NCI-H1694 treated with DMSO at 0.1 percent for 48 hours (cell line): Measurements from ENCODE around the gene CHST14.
"Not testable (repeated sequence)": the region's sequence is repeated elsewhere in the genome, so short reads cannot be mapped to it uniquely, and the experiment has no call there.

Source experiments
- DNase-seq: peaks from one replicate; lab custom pipeline; 2025; lab: John Stamatoyannopoulos, UW

Gene CHST14

DNA sequence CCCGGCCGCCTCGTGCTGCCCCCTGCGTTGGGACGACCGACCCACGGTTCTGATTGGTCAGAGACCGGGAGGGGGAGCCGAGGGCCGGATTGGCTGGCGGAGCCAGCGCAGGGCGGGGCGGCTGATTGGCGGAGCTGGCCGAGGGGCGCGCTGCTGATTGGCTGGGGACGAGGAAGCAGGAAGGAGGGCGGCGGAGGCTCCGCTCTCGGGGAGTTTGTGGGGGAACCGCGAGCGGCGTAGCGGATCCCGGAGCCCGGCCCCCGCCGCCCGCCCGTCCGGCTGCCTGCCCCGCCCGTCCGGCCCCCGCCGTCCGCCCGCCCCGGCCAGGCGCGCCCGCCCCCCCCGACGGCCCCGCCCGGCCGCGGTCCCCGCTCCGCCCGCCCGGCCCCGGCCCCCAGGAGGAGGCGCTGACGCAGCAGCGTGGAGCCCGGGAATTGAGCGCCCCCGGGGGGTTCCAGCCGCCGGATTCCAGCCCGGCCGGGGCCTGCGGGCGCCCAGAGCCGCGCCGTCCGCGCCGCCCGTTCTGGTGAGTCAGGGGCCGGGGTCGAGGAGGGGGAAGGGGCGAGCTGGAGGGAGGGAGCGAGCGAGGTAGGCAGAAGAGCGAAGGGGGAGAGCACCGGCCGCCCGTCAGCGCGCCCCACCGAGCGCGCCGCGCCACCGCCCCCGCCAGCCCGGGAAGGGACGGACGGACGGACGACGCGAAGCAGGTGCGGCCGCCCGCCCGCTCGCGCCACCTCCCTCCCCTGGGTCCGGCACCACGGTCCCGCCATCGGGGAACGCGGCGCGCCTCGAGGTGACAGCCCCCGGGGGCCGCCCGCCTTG is 29.8 kb upstream of the CHST14 start, which contains the start of gene BAHD1:
TSS of gene BAHD1 (plus strand) at position 211 of the 822 bp plus-strand sequence. CDS start 17,512 bp downstream, outside the sequence.
- peak; percentile 79 for DNase-seq

DNA sequence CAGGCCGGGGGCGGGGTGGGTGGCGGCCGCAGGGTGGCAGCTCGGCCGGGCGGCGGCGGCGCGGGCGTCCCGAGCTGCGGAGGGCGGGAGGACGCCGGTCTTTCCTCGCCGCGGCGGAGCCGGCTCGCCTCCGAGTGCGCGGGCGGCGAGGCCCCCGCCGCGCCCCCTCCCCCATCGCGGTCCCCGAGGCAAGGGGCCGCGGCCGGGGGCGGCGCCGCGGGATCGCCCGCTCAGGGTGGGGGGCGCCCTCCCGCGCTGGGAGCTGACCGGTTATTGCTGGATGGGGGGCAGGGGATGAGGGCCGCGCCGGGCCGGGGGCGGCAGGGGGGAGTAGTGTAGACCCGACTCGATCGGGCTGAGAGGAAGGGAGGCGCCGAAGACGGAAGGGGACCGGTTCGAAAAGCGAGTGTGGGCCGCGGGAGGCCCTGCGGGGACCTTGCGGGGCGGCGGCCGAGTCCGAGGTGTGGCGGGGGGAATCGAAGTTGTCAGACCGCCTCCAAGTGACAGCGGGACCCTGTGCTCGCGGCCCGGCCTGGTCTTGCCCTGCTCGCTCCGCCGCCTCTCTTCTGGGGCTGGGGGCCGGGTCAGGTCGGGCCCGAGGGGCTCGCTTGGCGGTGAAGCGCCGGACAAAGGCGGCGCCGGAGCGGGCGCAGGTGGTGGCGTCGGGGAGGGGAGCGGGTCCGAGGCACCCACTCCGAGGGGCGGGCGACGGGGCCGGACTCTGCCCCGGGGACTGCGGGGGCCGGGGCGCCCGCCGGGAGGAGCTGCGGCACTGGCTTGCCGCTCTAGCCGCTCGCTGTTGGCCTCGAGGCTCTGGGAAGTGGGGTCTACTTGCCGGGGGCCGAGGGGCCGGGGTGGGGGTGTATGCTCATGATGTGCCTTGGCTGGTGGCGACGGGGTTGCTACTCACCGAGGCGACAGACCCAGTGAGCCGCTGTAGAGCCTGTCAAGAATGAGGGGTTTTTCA is 28.9 kb upstream of the CHST14 start:
- DNase-seq, result no peak

DNA sequence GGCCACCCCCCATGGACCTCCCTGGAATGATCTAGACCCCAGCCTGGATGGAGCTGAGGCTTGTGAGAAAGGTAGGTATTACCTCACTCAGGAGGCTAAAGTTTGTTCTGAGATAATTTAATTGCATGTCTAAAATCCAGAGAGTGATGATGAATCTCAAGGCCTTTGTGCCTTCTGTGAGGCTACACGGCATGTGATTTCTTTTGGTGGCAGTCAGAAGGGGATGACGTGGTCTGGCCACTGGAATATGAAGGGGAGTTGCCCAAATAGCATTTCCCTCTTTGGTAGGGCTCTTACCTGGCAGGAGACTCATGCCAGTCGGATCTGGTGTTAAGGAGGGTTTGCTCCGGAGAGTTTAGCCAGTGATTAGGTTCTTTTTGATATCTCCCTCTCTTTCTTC is 27.5 kb upstream of the CHST14 start:
- DNase-seq, result no peak

DNA sequence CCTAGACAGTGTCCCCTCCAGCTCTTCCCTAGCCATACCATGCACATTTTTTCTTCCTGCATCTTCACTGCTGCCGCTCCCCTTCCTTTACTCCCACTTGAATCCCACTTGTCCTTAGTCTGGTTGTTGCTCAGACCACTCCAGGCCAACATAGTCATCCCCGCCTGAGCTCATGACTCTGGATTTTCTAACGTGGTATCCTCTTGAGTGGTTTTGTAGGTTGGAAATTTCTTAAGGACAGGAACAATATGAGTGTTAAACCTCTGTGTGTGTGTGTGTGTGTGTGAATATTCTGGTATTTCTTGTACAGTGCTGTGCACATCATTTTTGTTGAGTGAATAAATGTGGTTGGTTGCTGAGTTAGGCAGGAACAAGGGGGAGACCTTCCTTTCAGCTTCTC is 26.9 kb upstream of the CHST14 start:
- DNase-seq, result no peak

DNA sequence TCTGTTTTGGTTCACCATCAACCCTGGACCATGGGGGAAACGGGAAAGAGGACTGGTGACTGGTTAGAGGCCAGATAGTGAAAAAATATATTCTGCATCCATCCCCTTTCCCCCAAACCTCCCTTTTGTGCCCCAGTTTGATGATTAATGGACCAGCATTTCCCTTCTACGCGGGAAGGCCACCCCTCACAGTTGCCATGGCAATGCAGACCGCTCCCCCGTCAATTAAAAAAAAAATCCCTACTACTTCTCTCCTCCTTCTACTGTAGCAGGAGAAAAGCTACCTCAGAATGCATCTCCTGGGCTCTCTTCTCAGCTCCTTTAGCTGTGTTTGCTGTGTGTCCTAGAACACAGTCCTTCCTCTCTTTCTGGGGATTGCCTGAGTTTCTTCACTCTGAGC is 26.0 kb upstream of the CHST14 start:
- DNase-seq, result no peak

DNA sequence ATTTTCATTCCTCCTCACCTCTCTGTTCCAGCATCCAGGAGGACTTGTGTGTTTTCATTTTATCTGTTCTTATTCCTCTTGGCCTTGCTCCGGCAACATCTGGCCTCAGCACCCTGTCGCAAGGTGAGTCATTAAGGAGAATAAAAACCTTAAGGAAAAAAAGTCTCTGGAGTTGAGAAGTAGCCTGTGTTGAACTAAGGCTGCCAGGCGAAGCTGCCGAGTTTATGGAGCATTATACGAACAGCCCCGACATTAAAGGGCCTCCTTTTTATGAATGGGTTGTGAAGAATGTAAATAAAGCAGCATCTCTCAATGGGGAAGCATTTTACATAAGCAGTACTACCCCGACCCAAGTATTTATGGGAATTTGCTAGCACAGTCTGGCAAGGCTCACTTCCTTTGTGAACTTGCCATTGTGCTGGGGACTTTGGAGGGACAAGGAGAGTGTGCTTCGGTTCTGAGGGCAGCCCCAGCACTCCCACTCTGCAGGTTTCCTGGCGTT is 25.3 kb upstream of the CHST14 start:
- DNase-seq, result no peak

DNA sequence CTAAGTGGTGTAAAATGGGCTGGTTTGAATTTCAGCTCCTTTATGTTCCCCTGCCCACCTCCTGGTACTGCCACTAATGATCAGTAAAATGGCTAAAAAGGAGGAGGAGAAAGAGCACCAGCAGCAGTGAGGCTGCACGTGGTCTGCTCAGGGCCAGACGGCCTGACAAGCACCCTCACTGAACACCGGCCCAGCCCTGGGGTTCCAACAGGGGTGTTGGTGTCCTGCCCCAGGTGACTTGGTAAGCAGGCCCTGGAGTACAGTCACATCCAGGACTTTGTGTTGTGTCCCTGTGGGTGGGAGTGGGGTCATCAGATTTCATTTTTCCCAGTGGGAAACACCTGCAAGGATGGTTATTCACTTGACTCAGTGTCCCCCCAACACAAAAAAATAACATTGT is 24.6 kb upstream of the CHST14 start:
- no peak for DNase-seq

DNA sequence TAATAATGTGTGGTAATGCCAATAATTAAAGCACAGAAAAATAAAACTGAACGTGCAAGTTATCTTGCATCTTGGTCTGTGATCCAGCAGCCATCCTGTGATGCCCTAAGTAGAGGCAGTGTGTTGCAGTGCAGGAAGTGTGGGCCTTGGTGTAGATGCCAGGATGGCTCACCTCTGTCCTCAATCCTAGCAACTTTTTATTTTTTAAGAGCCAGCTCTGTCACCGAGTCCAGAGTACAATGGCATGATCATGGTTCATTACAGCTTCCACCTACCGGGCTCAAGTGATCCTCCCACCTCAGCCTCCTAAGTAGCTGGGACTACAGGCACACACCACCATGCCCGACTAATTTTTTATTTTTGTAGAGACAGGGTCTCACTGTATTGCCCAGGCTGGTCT is 22.4 kb upstream of the CHST14 start:
- DNase-seq, result no peak

DNA sequence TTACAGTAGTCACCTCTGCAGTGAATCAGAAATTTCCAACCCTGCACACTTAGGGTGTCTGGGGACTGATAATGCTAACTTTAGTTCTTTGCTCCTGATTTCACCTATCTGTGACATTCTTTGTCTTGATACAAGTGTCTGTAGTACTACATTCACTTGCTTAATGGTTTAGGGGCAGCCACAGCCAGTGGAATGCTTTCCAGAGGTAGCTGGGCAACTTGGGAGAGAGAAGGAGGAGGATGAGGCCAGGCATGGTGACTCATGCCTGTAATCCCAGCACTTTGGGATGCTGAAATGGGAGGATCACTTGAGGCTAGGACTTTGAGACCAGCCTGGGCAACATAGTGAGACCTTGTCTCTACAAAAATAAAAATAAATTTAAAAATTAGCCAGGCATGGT is 21.5 kb upstream of the CHST14 start:
- DNase-seq, result no peak

DNA sequence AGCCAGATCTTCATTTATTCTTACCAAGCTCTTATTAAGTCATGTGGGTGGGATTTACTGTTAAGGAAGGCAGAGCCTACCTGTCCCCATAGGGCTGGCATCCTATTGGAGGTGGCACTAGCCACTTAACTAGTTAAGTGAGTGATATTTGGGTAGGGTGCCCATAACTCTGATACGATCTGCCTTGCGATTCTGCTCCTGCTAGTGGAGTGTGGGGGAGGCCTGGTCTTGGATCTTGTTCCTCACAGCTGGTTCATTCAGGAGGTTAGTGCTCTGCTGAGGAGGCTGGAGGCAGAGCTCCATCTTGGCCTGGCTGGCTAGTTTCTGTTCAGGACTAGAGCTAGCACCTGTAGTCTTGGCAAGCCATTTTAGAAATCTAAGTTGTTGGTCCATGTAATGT is 20.7 kb upstream of the CHST14 start:
- DNase-seq, result no peak

DNA sequence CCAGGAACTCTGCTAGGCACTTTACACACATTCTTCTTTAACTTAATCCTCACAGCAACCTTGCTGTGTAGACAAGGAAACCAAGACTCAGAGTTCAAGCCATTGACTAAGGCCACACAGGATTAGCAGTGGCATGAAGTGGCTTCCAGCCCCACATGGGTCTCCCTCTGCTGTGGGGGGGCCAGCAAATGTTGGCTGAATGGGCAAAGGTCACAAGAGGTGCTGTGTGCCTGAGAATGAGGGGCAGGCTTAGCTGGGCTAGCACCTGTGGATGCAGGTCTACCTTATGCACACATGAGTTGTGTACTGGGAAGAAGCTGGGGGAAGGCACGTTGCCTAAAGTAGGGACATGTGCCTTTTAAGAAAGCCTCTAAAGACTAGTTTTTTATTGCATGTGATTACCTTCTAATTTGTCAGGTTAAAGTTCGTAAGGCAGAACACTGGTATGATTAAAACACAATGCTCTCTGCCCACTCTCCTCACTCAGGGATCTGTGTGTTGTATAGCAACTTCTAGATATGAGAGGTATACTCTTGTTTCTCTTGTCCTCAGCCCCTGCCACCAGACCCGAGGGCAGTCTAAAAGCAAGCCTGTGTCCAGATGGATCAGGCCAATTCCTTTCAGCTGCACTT is 19.1 kb upstream of the CHST14 start:
- no peak for DNase-seq

DNA sequence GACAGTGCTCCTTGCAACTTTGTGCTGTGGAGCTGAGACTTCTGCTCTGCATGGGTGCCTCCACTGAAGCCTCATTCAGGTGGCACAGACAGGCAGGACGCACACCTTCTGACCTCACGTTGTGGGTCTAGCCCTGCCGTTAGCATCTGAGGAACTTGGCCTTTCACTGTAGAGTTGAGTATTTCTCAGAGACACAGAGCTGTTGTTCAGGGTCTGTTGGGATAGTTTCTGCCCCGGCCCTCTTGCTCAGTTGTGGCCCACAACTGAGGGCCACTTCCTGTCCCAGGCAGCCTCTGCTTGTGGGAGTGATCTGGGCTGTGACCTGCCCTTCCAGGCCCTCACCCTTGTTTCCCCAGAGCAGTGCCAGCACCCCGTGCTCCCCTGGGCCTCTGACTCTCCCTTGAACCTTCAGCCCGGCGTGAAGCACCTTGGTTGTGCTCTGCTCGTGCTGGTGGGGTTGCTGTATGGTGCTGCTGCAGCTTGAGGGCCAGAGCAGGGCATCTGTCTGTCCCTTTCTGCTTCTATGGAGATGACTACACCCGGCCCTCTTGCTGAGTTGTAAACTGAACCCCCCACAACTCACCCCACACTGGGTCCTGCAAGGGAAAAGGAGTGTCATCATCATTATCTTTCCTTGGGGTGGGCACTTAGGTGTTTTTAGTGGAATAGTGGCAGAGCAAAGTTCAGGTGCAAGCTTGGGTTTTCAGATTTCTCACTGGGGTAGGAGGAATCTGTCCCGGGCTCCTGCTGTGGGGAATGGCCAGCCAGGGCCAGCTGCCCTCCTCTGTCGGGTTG is 18.3 kb upstream of the CHST14 start:
- no peak for DNase-seq

DNA sequence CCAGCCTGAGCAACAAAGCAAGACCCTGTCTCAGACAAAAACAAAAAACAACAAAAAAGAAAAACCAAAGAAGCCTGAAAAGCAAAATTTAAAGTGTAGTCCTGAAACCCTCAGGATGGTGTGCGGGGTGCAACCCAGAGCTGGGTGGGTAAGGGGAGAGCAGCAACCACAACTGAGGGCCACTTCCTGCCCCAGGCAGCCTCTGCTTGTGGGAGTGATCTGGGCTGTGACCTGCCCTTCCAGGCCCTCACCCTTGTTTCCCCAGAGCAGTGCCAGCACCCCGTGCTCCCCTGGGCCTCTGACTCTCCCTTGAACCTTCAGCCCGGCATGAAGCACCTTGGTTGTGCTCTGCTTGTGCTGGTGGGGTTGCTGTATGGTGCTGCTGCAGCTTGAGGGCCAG is 16.8 kb upstream of the CHST14 start:
- not testable (repeated sequence) for DNase-seq

DNA sequence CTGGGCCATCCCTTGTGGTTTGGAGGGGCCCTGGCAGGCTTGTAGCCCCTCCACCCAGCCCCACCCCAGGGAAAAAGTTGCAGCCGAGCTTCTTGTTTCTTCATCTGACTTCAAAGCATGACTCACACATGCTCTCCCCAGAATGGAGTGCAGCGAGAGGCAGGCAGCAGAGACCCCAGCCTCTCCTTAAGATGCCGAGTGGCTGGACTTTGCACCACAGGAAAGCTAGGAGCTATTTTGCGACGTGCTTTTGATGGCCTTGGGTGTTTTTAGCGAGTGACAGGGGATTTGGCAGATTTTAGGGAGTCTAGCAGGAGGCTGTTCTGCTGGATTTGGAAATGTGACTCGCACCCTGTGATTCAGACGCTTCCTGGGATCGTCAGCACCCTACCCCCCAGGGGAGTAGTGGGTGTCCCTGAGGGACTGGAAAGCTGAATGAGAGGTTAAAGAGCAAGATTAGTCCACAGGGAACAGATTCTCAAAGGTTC is 15.8 kb upstream of the CHST14 start:
- no peak for DNase-seq

DNA sequence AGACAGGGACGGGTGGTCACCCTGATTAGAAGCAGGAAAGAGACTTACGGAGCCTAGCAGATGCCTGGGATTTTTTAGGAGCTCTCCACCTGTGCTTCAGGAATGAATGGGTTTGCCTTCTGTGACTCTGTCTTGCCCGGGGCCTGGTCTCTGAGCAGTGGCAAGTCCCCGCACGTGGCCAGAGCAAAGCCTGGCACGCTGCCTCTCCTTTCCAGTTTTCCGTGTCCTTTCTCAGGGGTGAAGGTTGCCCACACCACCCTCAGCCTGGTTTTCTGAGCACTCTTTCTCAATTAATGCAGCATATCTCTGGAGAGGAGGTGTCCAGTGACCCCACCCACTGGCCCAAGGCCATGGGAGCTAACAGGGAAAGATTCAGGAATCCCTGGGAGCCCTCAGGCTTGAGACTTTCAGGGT is 14.5 kb upstream of the CHST14 start:
- no peak for DNase-seq

DNA sequence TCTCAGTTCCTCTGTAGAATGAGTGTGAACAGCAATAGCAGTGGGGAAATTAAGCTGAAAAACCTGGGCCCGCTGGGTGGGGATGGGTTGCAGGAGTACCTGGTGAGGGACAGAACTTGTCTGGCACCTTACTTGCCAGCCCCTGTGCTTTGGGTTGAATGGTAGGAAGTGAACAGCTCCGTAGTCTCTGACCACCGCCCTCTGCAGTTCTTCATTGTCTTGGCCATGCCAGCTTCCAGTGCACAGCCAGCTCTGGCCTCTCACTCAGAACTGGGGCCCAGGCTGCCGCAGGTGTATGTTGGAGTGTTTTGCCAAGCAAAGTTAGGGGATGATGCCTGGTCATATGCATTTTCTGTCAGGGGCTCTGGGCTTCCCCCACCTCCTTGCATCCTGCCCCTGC is 14.0 kb upstream of the CHST14 start:
- DNase-seq, result no peak

DNA sequence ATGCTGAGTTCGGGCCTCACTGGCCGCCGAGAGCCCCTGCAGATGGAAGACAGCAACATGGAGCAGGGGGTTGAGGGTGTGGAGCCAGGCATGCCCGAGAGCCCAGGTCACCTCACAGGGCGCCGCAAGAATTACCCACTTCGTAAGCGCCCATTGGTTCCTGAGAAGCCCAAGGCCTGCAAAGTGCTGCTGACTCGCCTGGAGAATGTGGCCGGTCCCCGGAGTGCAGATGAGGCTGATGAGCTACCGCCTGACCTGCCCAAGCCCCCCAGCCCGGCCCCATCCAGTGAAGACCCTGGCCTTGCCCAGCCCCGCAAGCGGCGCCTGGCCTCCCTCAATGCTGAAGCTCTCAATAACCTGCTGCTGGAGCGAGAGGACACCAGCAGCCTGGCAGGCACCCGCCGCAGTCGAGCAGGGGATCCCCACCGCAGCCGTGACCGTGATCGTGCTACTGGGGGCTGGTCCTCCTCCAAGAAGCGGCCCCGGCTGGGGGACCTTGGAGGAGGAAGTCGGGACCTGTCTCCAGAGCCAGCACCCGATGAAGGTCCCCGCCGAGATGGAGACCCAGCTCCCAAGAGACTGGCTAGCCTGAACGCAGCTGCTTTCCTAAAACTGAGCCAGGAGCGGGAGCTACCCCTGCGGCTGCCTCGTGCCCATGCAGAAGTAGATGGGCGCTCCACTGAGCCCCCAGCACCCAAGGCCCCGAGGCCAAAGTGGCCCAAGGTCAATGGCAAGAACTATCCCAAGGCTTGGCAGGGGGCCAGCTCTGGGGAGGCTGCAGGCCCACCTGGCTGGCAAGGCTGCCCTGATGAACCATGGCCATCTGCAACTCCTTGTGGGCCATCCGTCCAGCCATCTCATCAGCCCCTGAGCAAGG is 12.1 kb upstream of the CHST14 start:
- no peak for DNase-seq

DNA sequence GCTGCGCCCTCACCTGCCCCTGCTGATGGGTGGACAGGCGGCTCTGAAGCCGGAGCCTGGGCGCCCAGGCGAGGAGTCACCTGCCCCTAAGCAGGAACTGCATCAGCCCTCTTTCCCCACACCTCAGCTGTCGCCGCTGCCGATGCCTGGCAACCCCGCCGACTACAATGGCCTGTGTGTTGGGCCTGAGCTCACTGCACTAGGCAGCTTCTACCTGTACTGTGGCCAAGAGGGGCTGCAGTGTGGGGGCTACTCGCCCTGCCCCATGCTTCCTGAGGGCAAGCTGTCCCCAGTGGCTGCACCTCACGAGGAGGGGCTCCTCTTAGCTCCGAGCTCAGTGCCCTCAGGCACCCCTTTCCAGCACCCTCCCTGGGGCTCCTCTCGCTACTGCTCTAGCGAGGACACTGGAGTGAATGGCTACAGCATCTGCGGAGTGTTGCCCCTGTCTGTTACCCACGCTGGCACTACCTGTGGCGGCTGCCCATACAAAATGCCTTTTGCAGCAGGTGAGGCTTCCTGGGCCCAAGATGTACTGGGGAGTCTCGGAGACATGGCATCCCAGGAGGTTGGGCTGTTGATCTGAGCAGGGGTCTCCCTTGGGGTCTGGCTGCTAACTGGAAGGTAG is 11.3 kb upstream of the CHST14 start:
- no peak for DNase-seq

DNA sequence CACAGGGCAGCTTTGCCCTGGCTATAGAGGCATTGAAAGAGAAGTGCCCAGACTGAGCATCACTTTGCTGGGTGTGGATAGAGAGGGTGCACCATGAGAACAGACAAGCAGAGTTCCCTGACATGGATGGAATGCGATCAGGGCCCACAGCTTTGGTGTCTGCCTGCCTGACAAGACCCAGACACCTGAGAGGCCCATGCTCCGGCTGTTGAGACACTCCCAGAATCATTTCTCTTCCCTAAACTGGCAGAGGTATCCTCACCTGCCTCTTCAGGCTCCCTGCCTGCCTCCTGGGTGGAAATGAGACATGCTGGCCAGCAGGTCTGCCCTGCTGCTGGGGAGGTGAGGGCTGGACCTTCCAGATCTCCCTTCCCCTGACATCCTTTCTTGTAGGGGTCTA is 10.4 kb upstream of the CHST14 start:
- no peak for DNase-seq

DNA sequence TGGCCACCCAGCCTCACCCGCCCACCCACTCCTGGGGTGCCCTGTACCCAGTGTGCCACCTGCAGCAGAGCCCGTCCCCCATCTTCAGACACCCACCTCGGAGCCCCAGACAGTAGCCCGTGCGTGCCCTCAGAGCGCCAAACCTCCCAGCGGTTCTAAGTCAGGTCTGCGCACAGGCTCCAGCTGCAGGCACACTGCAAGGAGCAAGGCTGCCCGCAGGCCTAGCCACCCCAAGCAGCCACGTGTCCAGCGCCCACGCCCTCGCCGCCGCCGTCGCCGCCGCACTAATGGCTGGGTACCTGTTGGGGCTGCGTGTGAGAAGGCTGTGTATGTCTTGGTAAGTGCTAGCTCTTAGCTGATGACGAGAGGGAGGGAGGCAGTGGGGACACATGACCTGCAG is 8.8 kb upstream of the CHST14 start:
- DNase-seq, result no peak
